ENCODE measurements around the gene CMIP. TPM values are rescaled to one million over a fixed set of nuclear protein-coding genes. Genes with fewer than 3 reads are reported as not detected.
A peak's percentile ranks its signal among the peaks of the same experiment; 100 is the strongest.
"Not testable (repeated sequence)": the region's sequence is repeated elsewhere in the genome, so short reads cannot be mapped to it uniquely, and the experiment has no call there.

CMIP gene
- total RNA-seq = 10 to 100 TPM; 65.4 to 76.7 TPM

- Mint-ChIP-seq H3K9me3 (no peaks in the 10 kb centered on the region), H3K4me1 (peaks cover 36% of the 10 kb centered on the region), H3K36me3 (peaks cover 12% of the 10 kb centered on the region), H3K27ac (peak within 1 kb of the TSS; percentile 90), H3K4me3 (peak within 1 kb of the TSS; percentile 91), H3K27me3 (peaks cover 36% of the 10 kb centered on the region)
- DNase-seq (peak; percentile 91), ATAC-seq (ENCODE audit: low read depth) (peak; percentile 82)
- POLR2A ChIA-PET = interaction anchor here (2.1 to 3.1 kb wide), 3 partner anchors 25 to 77 kb away, joined by 7 to 24 read pairs (median 11); no protein-coding TSS in a partner anchor
Observed at GRCh38 chr16:81444448-81445121, at the start of gene CMIP. CMIP (plus strand) TSS chr16:81444808.

- Mint-ChIP-seq H3K27ac (no peak overlapping the region), H3K4me3 (no peak overlapping the region)
- no peak for ATAC-seq (ENCODE audit: low read depth)
Observed at GRCh38 chr16:81394966-81395655, 49.5 kb upstream of the CMIP start.

GRCh38 chr16:81397058-81397878, 47.3 kb upstream of the CMIP start:
- DNase-seq (no peak), ATAC-seq (ENCODE audit: low read depth) (no peak)
- H3K4me1 Mint-ChIP-seq = peaks cover 2% of the 10 kb centered on the region
- peaks cover 1% of the 10 kb centered on the region for H3K27me3 Mint-ChIP-seq
- peaks cover 3% of the 10 kb centered on the region for H3K9me3 Mint-ChIP-seq
- H3K36me3 Mint-ChIP-seq = peaks cover 2% of the 10 kb centered on the region
- POLR2A ChIA-PET = interaction anchor here (1.5 kb wide), 1 partner anchor 333 kb away, joined by 3 read pairs; no protein-coding TSS in a partner anchor
- no peak overlapping the region for H3K4me3 Mint-ChIP-seq
- H3K27ac Mint-ChIP-seq = no peak overlapping the region

More at GRCh38 chr16:81394966-81395655, 49.5 kb upstream of the CMIP start:
- Mint-ChIP-seq H3K4me1 (peaks cover 2% of the 10 kb centered on the region), H3K9me3 (peaks cover under 1% of the 10 kb centered on the region), H3K27me3 (no peaks in the 10 kb centered on the region), H3K36me3 (peaks cover 6% of the 10 kb centered on the region)
- POLR2A ChIA-PET = no interaction called here
- no peak for DNase-seq

GRCh38 chr16:81397879-81398520, 46.6 kb upstream of the CMIP start:
- H3K4me1 Mint-ChIP-seq = peaks cover 2% of the 10 kb centered on the region
- H3K27me3 Mint-ChIP-seq = peaks cover 6% of the 10 kb centered on the region
- POLR2A ChIA-PET = interaction anchor here (1.5 kb wide), 1 partner anchor 332 kb away, joined by 3 read pairs; no protein-coding TSS in a partner anchor
- no peak overlapping the region for H3K4me3 Mint-ChIP-seq
- no peak overlapping the region for H3K27ac Mint-ChIP-seq
- ATAC-seq (ENCODE audit: low read depth) (no peak), DNase-seq (no peak)
- peaks cover 2% of the 10 kb centered on the region for H3K36me3 Mint-ChIP-seq
- H3K9me3 Mint-ChIP-seq = peaks cover 3% of the 10 kb centered on the region

- DNase-seq (no peak), ATAC-seq (ENCODE audit: low read depth) (no peak)
- Mint-ChIP-seq H3K27me3 (peaks cover 6% of the 10 kb centered on the region), H3K4me1 (peaks cover 2% of the 10 kb centered on the region), H3K4me3 (no peak overlapping the region), H3K9me3 (peaks cover 3% of the 10 kb centered on the region), H3K36me3 (no peaks in the 10 kb centered on the region), H3K27ac (no peak overlapping the region)
- POLR2A ChIA-PET = no interaction called here
Observed at GRCh38 chr16:81399909-81400308, 44.7 kb upstream of the CMIP start.

GRCh38 chr16:81401035-81401950, 43.3 kb upstream of the CMIP start:
- no peak for DNase-seq
- peaks cover 2% of the 10 kb centered on the region for H3K4me1 Mint-ChIP-seq
- no peaks in the 10 kb centered on the region for H3K36me3 Mint-ChIP-seq
- POLR2A ChIA-PET = no interaction called here
- peaks cover 3% of the 10 kb centered on the region for H3K9me3 Mint-ChIP-seq
- no peak overlapping the region for H3K4me3 Mint-ChIP-seq
- no peak for ATAC-seq (ENCODE audit: low read depth)
- H3K27ac Mint-ChIP-seq = no peak overlapping the region
- H3K27me3 Mint-ChIP-seq = peaks cover 9% of the 10 kb centered on the region

- ATAC-seq (ENCODE audit: low read depth) (no peak), DNase-seq (no peak)
- POLR2A ChIA-PET = no interaction called here
- H3K27me3 Mint-ChIP-seq = peaks cover 13% of the 10 kb centered on the region
- H3K4me3 Mint-ChIP-seq = no peak overlapping the region
- H3K4me1 Mint-ChIP-seq = peaks cover 2% of the 10 kb centered on the region
- peaks cover 3% of the 10 kb centered on the region for H3K9me3 Mint-ChIP-seq
- no peak overlapping the region for H3K27ac Mint-ChIP-seq
- no peaks in the 10 kb centered on the region for H3K36me3 Mint-ChIP-seq
Observed at GRCh38 chr16:81403208-81403600, 41.4 kb upstream of the CMIP start.

- Mint-ChIP-seq H3K4me1 (no peaks in the 10 kb centered on the region), H3K4me3 (no peak overlapping the region), H3K36me3 (no peaks in the 10 kb centered on the region), H3K27ac (no peak overlapping the region), H3K9me3 (peaks cover 3% of the 10 kb centered on the region), H3K27me3 (peaks cover 13% of the 10 kb centered on the region)
- peak; percentile 87 for DNase-seq
- peak; percentile 95 for ATAC-seq (ENCODE audit: low read depth)
- POLR2A ChIA-PET = no interaction called here
Observed at GRCh38 chr16:81403601-81404391, 40.8 kb upstream of the CMIP start.

- ATAC-seq (ENCODE audit: low read depth); DNase-seq; H3K4me1 Mint-ChIP-seq; H3K9me3 Mint-ChIP-seq; POLR2A ChIA-PET; H3K4me3 Mint-ChIP-seq; H3K36me3 Mint-ChIP-seq; H3K27ac Mint-ChIP-seq: not testable (repeated sequence)
- peaks cover 13% of the 10 kb centered on the region for H3K27me3 Mint-ChIP-seq
Observed at GRCh38 chr16:81405002-81405401, 39.6 kb upstream of the CMIP start.

GRCh38 chr16:81405702-81406113, 38.9 kb upstream of the CMIP start:
- DNase-seq = no peak

GRCh38 chr16:81408409-81408950, 36.1 kb upstream of the CMIP start:
- no peak overlapping the region for H3K4me3 Mint-ChIP-seq
- H3K27me3 Mint-ChIP-seq = peaks cover 15% of the 10 kb centered on the region
- ATAC-seq (ENCODE audit: low read depth) = no peak
- POLR2A ChIA-PET = no interaction called here
- H3K4me1 Mint-ChIP-seq = no peaks in the 10 kb centered on the region
- no peak overlapping the region for H3K27ac Mint-ChIP-seq
- H3K36me3 Mint-ChIP-seq = no peaks in the 10 kb centered on the region
- H3K9me3 Mint-ChIP-seq = no peaks in the 10 kb centered on the region
- no peak for DNase-seq

More at GRCh38 chr16:81405702-81406113, 38.9 kb upstream of the CMIP start:
- POLR2A ChIA-PET = no interaction called here
- Mint-ChIP-seq H3K36me3 (no peaks in the 10 kb centered on the region), H3K27me3 (peaks cover 14% of the 10 kb centered on the region), H3K4me1 (no peaks in the 10 kb centered on the region), H3K27ac (no peak overlapping the region), H3K4me3 (no peak overlapping the region), H3K9me3 (no peaks in the 10 kb centered on the region)
- ATAC-seq (ENCODE audit: low read depth) = no peak
